Measurements from ENCODE around the gene DPYSL5.

- no peak for TF ChIP-seq POLR2A (IDR thresholded peaks at IDR 0.05; ENCODE audit: low read depth)
- no peak for TF ChIP-seq CTCF (IDR thresholded peaks at IDR 0.05)
Observed at GRCh38 chr2:26822877-26823276, 25.1 kb upstream of the DPYSL5 start.
